ENCODE measurements around the gene SAE1. TPM values are rescaled to one million over a fixed set of nuclear protein-coding genes. Genes with fewer than 3 reads are reported as not detected.

SAE1 gene
- total and polyA plus RNA-seq, 8 donors: 67.7 to 125 (median 93.4) TPM

GRCh38 chr19:47113850-47114651, 16.6 kb upstream of the SAE1 start:
- H3K4me1 ChIP-seq: peaks cover 10 to 22% of the 10 kb centered on the region in 2 donors
- H3K36me3 ChIP-seq: peaks cover 0 to 6% of the 10 kb centered on the region in 2 donors
- no peak for TF ChIP-seq CTCF (IDR thresholded peaks at IDR 0.05)
- peak overlapping the region; percentile 100 for H3K27ac ChIP-seq
- ATAC-seq (no peak), DNase-seq (peak in 1 of 4 donors; percentile 45)
- intact Hi-C loops (cut with DNase I): no loop called here
- H3K9me3 ChIP-seq: no peaks in the 10 kb centered on the region
- H3K4me3 ChIP-seq: peak overlapping the region; percentile 43 to 83
- H3K27me3 ChIP-seq: no peaks in the 10 kb centered on the region

- Histone ChIP-seq H3K36me3 (no peaks in the 10 kb centered on the region), H3K27ac (no peak overlapping the region), H3K4me3 (no peak overlapping the region), H3K4me1 (peaks cover 0 to 7% of the 10 kb centered on the region in 2 donors), H3K27me3 (no peaks in the 10 kb centered on the region), H3K9me3 (no peaks in the 10 kb centered on the region)
- DNase-seq (no peak), ATAC-seq (no peak)
- intact Hi-C loops (cut with DNase I): loop anchor here in 1 of 2 donors (5.0 kb wide), 1 partner anchor 38 kb away; no protein-coding TSS in a partner anchor
- no peak for TF ChIP-seq CTCF (IDR thresholded peaks at IDR 0.05)
These were observed 10.1 kb upstream of the SAE1 start for GRCh38 chr19:47120470-47121067.

- Histone ChIP-seq H3K27me3 (no peaks in the 10 kb centered on the region), H3K36me3 (no peaks in the 10 kb centered on the region), H3K4me1 (peaks cover 0 to 7% of the 10 kb centered on the region in 2 donors), H3K9me3 (no peaks in the 10 kb centered on the region), H3K27ac (no peak overlapping the region), H3K4me3 (no peak overlapping the region)
- intact Hi-C loops (cut with DNase I): loop anchor here in 1 of 2 donors (5.0 kb wide), 1 partner anchor 40 kb away; no protein-coding TSS in a partner anchor
- ATAC-seq (peak; percentile 77), DNase-seq (peak in 1 of 4 donors; percentile 7)
- TF ChIP-seq CTCF (IDR thresholded peaks at IDR 0.05): no peak
These were observed 8.0 kb upstream of the SAE1 start for GRCh38 chr19:47122359-47123335.

- Histone ChIP-seq H3K36me3 (no peaks in the 10 kb centered on the region), H3K4me3 (no peak overlapping the region), H3K27me3 (no peaks in the 10 kb centered on the region), H3K4me1 (peaks cover 0 to 7% of the 10 kb centered on the region in 2 donors), H3K9me3 (no peaks in the 10 kb centered on the region), H3K27ac (no peak overlapping the region)
- intact Hi-C loops (cut with DNase I): loop anchor here in 1 of 2 donors (5.0 kb wide), 1 partner anchor 41 kb away; no protein-coding TSS in a partner anchor
- DNase-seq: peak in 1 of 4 donors; percentile 12
- TF ChIP-seq CTCF (IDR thresholded peaks at IDR 0.05): no peak
- ATAC-seq: no peak
These were observed 7.2 kb upstream of the SAE1 start for GRCh38 chr19:47123406-47123805.
